Cardiac muscle cell (in vitro differentiated cells and primary cell): ENCODE results near the gene PLA2G4A. TPM values are rescaled to one million over a fixed set of nuclear protein-coding genes. Genes with fewer than 3 reads are reported as not detected.

Source experiments
- DNase-seq, 2 donors: peaks; one replicate each; pipeline versions ENCODE4 v3.0.0 to v3.0.0-alpha.2; 2010 to 2017; ENCODE audit warnings: low read depth in 1 of 2, low spot score in 1 of 2
- H3K27ac ChIP-seq: fragments of 200-600 bp; sonication (generic); 2 replicates; pipeline ENCODE4 v1.5.1; 2016
- H3K27me3 ChIP-seq: fragments of 200-600 bp; sonication (generic); 2 replicates; pipeline ENCODE4 v1.6.0; 2016; ENCODE audit warnings: control low read depth
- H3K36me3 ChIP-seq: fragments of 200-600 bp; sonication (generic); 2 replicates; pipeline ENCODE4 v1.5.1; 2016; ENCODE audit warnings: control low read depth
- H3K4me1 ChIP-seq: fragments of 200-600 bp; sonication (generic); 2 replicates; pipeline ENCODE4 v1.8.1; 2017; ENCODE audit warnings: low read depth, mild to moderate bottlenecking, mixed run types
- H3K4me3 ChIP-seq: fragments of 200-600 bp; sonication (generic); 2 replicates; pipeline ENCODE4 v1.5.1; 2016; ENCODE audit warnings: mild to moderate bottlenecking
- H3K9me3 ChIP-seq: fragments of 200-600 bp; sonication (generic); 2 replicates; pipeline ENCODE4 v1.5.1; 2017; ENCODE audit warnings: low read depth, mild to moderate bottlenecking, control low read depth
- polyA plus RNA-seq: library from polyadenylated mRNA; unstranded; fragments of >200 nt; fragmentation: Nextera tagmentation; extraction: Ambion mirVana; gene quantifications from 2 replicates; pipeline ENCODE4 v1.2.1, GENCODE V29; 2016
- total RNA-seq: library from RNA; depleted of rRNA; stranded (reverse); fragments of >200 nt; gene quantifications from 2 replicates; pipeline ENCODE4 v1.2.3, GENCODE V29; 2016
- TF ChIP-seq, protein P1 (sequence below): IDR thresholded peaks from 2 replicates; pipeline ENCODE4 v1.5.1; 2012; ENCODE audit warnings: low read depth, mild to moderate bottlenecking, low read length

PLA2G4A gene
- total and polyA plus RNA-seq, 2 experiments from 2014 or later = 0.09 TPM; not detected in 1

DNA sequence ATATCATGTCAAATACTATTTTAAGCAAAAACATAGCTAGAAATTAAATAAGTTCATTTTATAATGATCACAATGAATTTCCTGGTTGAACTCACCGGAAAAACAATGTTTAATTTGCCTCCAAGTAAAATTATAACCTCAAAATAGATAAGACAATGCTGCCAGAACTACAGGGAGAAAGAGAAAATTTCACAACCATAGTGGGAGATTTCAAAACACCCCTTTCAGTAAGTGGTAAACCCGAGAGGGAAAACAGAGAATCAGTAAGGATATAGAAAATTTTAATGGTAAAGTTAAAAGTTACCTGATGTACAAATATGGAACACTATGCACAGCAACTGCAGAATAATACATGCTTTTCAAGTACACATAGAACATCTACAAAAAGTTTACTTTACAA is 43.2 kb upstream of the PLA2G4A start:
- H3K9me3 ChIP-seq = no peaks in the 10 kb centered on the region
- no peak overlapping the region for H3K27ac ChIP-seq
- no peak overlapping the region for H3K4me3 ChIP-seq
- TF ChIP-seq, protein P1, sequence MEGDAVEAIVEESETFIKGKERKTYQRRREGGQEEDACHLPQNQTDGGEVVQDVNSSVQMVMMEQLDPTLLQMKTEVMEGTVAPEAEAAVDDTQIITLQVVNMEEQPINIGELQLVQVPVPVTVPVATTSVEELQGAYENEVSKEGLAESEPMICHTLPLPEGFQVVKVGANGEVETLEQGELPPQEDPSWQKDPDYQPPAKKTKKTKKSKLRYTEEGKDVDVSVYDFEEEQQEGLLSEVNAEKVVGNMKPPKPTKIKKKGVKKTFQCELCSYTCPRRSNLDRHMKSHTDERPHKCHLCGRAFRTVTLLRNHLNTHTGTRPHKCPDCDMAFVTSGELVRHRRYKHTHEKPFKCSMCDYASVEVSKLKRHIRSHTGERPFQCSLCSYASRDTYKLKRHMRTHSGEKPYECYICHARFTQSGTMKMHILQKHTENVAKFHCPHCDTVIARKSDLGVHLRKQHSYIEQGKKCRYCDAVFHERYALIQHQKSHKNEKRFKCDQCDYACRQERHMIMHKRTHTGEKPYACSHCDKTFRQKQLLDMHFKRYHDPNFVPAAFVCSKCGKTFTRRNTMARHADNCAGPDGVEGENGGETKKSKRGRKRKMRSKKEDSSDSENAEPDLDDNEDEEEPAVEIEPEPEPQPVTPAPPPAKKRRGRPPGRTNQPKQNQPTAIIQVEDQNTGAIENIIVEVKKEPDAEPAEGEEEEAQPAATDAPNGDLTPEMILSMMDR = no peak
- DNase-seq = peak in 1 of 2 donors; percentile 84
- no peaks in the 10 kb centered on the region for H3K36me3 ChIP-seq
- no peaks in the 10 kb centered on the region for H3K27me3 ChIP-seq
- H3K4me1 ChIP-seq = no peaks in the 10 kb centered on the region

DNA sequence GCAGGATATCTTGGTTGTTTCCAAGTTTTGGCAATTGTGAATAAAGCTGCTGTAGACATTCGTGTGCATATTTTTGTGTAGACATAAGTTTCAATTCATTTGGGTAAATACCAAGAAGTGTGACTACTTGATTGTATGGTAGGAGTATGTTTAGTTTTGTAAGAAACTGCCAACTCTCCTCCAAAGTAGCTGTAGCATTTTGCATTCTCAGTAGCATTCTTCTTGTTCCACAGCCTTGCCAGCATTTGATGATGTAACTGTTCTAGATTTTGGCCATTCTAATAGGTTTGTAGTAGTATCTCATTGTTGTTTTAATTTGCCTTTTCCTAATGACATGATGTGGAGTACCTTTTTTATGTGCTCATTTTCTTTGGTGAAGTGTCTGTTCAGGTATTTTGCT is 38.6 kb upstream of the PLA2G4A start:
- Histone ChIP-seq H3K4me3 (no peak overlapping the region), H3K4me1 (no peaks in the 10 kb centered on the region), H3K27ac (no peak overlapping the region), H3K36me3 (no peaks in the 10 kb centered on the region), H3K27me3 (no peaks in the 10 kb centered on the region), H3K9me3 (no peaks in the 10 kb centered on the region)
- peak in 1 of 2 donors; percentile 48 for DNase-seq
- TF ChIP-seq, protein P1 = no peak

DNA sequence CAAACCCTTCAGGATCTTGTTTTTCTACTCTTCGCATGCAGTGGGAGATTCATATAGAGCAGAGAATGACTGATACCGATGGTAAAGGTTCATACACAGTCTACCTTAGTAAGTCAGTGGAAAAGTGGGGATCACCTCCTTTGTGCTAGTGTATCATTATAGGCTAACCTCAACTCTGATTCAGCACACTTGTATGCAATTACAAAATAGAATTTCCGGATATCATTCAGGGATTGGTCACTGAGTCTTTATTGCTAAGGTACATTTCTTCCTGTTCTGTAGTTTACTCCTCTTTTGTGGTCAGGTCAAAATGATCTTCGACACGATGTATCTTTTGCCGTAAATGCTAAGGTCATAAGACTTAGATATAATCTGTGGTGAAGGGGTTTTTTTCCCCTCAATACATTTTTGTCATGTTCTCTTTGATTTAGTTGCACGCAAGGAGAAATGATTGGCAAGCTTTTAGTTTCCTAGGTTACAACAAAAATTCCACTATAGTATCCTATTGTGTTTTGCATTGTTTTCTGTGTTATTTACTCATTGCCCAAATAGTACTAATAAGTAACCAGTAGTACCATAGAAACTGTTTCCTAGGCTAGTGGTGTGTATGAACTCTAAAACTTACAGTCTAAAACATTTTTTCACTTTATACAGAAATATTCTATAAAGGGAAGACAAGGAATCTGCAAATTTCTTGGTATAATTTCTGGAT is 35.7 kb upstream of the PLA2G4A start:
- no peaks in the 10 kb centered on the region for H3K27me3 ChIP-seq
- DNase-seq = peak in 1 of 2 donors; percentile 36

GRCh38 chr1:186793582-186793927 is 35.2 kb upstream of the PLA2G4A start:
- TF ChIP-seq, protein P1 = no peak
- no peak for DNase-seq
- no peaks in the 10 kb centered on the region for H3K36me3 ChIP-seq
- H3K9me3 ChIP-seq = no peaks in the 10 kb centered on the region
- H3K4me1 ChIP-seq = no peaks in the 10 kb centered on the region
- no peak overlapping the region for H3K27ac ChIP-seq
- H3K4me3 ChIP-seq = no peak overlapping the region
- no peaks in the 10 kb centered on the region for H3K27me3 ChIP-seq

More for the DNA sequence above, 35.7 kb upstream of the PLA2G4A start:
- Histone ChIP-seq H3K9me3 (no peaks in the 10 kb centered on the region), H3K27ac (no peak overlapping the region), H3K4me1 (no peaks in the 10 kb centered on the region), H3K36me3 (no peaks in the 10 kb centered on the region), H3K4me3 (no peak overlapping the region)
- TF ChIP-seq, protein P1 = no peak

- TF ChIP-seq, protein P1 = no peak
- Histone ChIP-seq H3K4me1 (no peaks in the 10 kb centered on the region), H3K9me3 (no peaks in the 10 kb centered on the region), H3K27ac (no peak overlapping the region), H3K4me3 (no peak overlapping the region), H3K27me3 (no peaks in the 10 kb centered on the region), H3K36me3 (no peaks in the 10 kb centered on the region)
- no peak for DNase-seq
These were observed 29.6 kb upstream of the PLA2G4A start for GRCh38 chr1:186798960-186799688.
